GM12878 (cell line): ENCODE data around the gene KCTD2. TPM values are rescaled to one million over a fixed set of nuclear protein-coding genes. Genes with fewer than 3 reads are reported as not detected.

Experiments used
- ATAC-seq: fragments of 200-7000 bp; cut with Tn5 transposase; 3 replicates; pipeline ENCODE4 v1.9.1; 2020; ENCODE audit warnings: mild to moderate bottlenecking, moderate library complexity
- BruUV-seq: library from RNA; stranded (reverse); fragments of 400-500 nt; replicated peaks from 2 replicates; lab custom pipeline; 2021; lab: Mats Ljungman, UMichigan
- CTCF ChIA-PET: fragments of 300-600 bp; sonication (Branson Sonifier 250); formaldehyde crosslinking; extraction: SDS; loops from one replicate; lab custom pipeline; 2021; ENCODE audit warnings: inconsistent platforms; lab: Yijun Ruan, JAX
- POLR2A ChIA-PET: fragments of 350-600 bp; formaldehyde crosslinking; extraction: SDS; loops from one replicate; lab custom pipeline; 2021; ENCODE audit warnings: inconsistent platforms; lab: Charles Lee
- RAD21 ChIA-PET: fragments of 300-600 bp; sonication (Branson Sonifier 250); formaldehyde crosslinking; loops from one replicate; lab custom pipeline; 2023; ENCODE audit warnings: antibody characterized with exemption; ENCODE audit not compliant: unreplicated experiment; lab: Charles Lee
- SMC1A ChIA-PET: fragments of 300-600 bp; sonication (Branson Sonifier 250); formaldehyde crosslinking; loops from one replicate; lab custom pipeline; 2023; ENCODE audit not compliant: unreplicated experiment, uncharacterized antibody; lab: Charles Lee
- DNase-seq: peaks from one replicate; pipeline ENCODE4 v3.0.0-alpha.2; 2011; ENCODE audit warnings: low read depth, low spot score
- FAIRE-seq: peaks from 3 replicates; lab custom pipeline; 2011; peaks lifted over from hg19 to GRCh38; lab: Jason Lieb, UNC
- H2AFZ ChIP-seq: 2 replicates; pipeline ENCODE4 v1.6.0; 2011; ENCODE audit warnings: low read depth, low read length, control low read depth; ENCODE audit not compliant: control insufficient read depth
- H3K27ac ChIP-seq: 2 replicates; pipeline ENCODE4 v1.5.1; 2011; ENCODE audit warnings: control low read depth; ENCODE audit not compliant: control insufficient read depth, insufficient read depth
- H3K27me3 ChIP-seq, 2 experiments: replicated peaks in 1 of 2; 2 replicates each; pipeline versions ENCODE4 v1.6.0 to v1.6.1; 2011; ENCODE audit warnings: low read length in 1 of 2; ENCODE audit not compliant: control insufficient read depth in 2 of 2, insufficient read depth in 2 of 2
- H3K36me3 ChIP-seq, 2 experiments: 2 replicates each; pipeline ENCODE4 v1.5.1; 2011; ENCODE audit warnings: low read length in 1 of 2; ENCODE audit not compliant: control insufficient read depth in 2 of 2, insufficient read depth in 2 of 2
- H3K4me1 ChIP-seq: 2 replicates; pipeline ENCODE4 v1.6.1; 2011; ENCODE audit warnings: mild to moderate bottlenecking, low read length, moderate library complexity, mixed read lengths; ENCODE audit not compliant: control insufficient read depth, insufficient read depth
- H3K4me2 ChIP-seq: 2 replicates; pipeline ENCODE4 v1.6.0; 2011; ENCODE audit warnings: control low read depth; ENCODE audit not compliant: control insufficient read depth, insufficient read depth
- H3K4me3 ChIP-seq: fragments of 200-600 bp; sonication (generic); 2 replicates; pipeline ENCODE4 v1.5.1; 2016
- H3K79me2 ChIP-seq: 2 replicates; pipeline ENCODE4 v1.6.0; 2011; ENCODE audit warnings: low read length; ENCODE audit not compliant: control insufficient read depth, insufficient read depth
- H3K9ac ChIP-seq: 2 replicates; pipeline ENCODE4 v1.8.0; 2011; ENCODE audit warnings: low read length, control low read depth, mixed read lengths; ENCODE audit not compliant: control insufficient read depth, insufficient read depth
- H3K9me3 ChIP-seq: replicated peaks from 3 replicates; pipeline ENCODE4 v1.5.1; 2011; ENCODE audit warnings: mild to moderate bottlenecking, low read length; ENCODE audit not compliant: control insufficient read depth, insufficient read depth
- H4K20me1 ChIP-seq: 2 replicates; pipeline ENCODE4 v1.6.0; 2011; ENCODE audit not compliant: control insufficient read depth, insufficient read depth
- CEBPB ChIP-seq, 2 experiments: fragments of 150-350 bp in 1 of 2; IDR thresholded peaks; 2 replicates each; pipeline ENCODE4 v1.6.1; 2012 to 2014; ENCODE audit warnings: low read depth in 2 of 2, low read length in 2 of 2, borderline replicate concordance in 1 of 2, inconsistent platforms in 1 of 2
- CREM ChIP-seq: IDR thresholded peaks from 2 replicates; pipeline ENCODE4 v1.6.1; 2014; ENCODE audit warnings: antibody characterized with exemption, low read depth
- HDGF ChIP-seq: fragments of 450-650 bp; IDR thresholded peaks from 2 replicates; pipeline ENCODE4 v1.6.1; 2016; ENCODE audit warnings: antibody characterized with exemption
- IKZF1 ChIP-seq: fragments of 450-650 bp; conservative IDR thresholded peaks from 2 replicates; pipeline ENCODE4 v1.6.1; 2017; ENCODE audit warnings: antibody characterized with exemption, mild to moderate bottlenecking
- MTA2 ChIP-seq: fragments of 450-650 bp; IDR thresholded peaks from 2 replicates; pipeline ENCODE4 v1.6.1; 2016; ENCODE audit warnings: low read depth, mild to moderate bottlenecking, moderate library complexity
- ZNF622 ChIP-seq: fragments of 450-650 bp; IDR thresholded peaks from 2 replicates; pipeline ENCODE4 v1.6.1; 2017; ENCODE audit warnings: mild to moderate bottlenecking, inconsistent platforms
- WGBS: methylation state at CpG from one replicate; pipeline ENCODE4 v1.1.6; 2016; ENCODE audit warnings: low lambda C conversion rate; ENCODE audit not compliant: insufficient replicate concordance, insufficient coverage; ENCODE audit errors: missing lambda C conversion rate; 5-methylcytosine and 5-hydroxymethylcytosine counted together
- in situ Hi-C: fragments of 300-500 bp; cut with MboI; formaldehyde crosslinking; loops from 9 replicates; pipeline ENCODE4 v1.14.3; 2018; ENCODE audit warnings: mixed read lengths
- intact Hi-C: fragments of 100-400 bp; cut with micrococcal nuclease; formaldehyde crosslinking; loops from one replicate; pipeline ENCODE4 v1.14.2; 2022; ENCODE audit not compliant: unreplicated experiment
- polyA plus RNA-seq, 11 experiments: library from polyadenylated mRNA; depleted of rRNA in 4 of 11; unstranded in 6 of 11; stranded (reverse) in 5 of 11; fragments of >200 nt; fragmentation: Nextera tagmentation in 4 of 11; fragmentation: Illumina TruSeq in 1 of 11; extraction: Ambion mirVana in 4 of 11; extraction: Trizol in 1 of 11; gene quantifications; 1 replicate in 1 of 11; 2 replicates in 10 of 11; pipeline versions ENCODE4 v1.2.1 to v1.2.3, GENCODE V29; 2011 to 2016; ENCODE audit warnings: inconsistent platforms in 2 of 11, missing spikeins in 2 of 11, low read depth in 1 of 11
- total RNA-seq, 4 experiments: library from RNA; depleted of rRNA in 3 of 4; stranded (reverse); fragments of >200 nt in 3 of 4; fragmentation: Illumina TruSeq in 1 of 4; extraction: Trizol in 1 of 4; gene quantifications; 2 replicates each; pipeline versions ENCODE4 v1.2.1 to v1.2.3, GENCODE V29; 2013 to 2021
- TF ChIP-seq, protein P1 (sequence below): fragments of 450-650 bp; formaldehyde crosslinking; IDR thresholded peaks from 2 replicates; pipeline ENCODE4 v1.5.0; 2022; ENCODE audit warnings: mild to moderate bottlenecking, missing genetic modification characterization

Gene KCTD2
- total and polyA plus RNA-seq, 10 of the 15 experiments (the other 5 are each of a cell fraction or from before 2014, with no cell fraction given), result 1.5 to 27.5 (median 13.7) TPM

DNA sequence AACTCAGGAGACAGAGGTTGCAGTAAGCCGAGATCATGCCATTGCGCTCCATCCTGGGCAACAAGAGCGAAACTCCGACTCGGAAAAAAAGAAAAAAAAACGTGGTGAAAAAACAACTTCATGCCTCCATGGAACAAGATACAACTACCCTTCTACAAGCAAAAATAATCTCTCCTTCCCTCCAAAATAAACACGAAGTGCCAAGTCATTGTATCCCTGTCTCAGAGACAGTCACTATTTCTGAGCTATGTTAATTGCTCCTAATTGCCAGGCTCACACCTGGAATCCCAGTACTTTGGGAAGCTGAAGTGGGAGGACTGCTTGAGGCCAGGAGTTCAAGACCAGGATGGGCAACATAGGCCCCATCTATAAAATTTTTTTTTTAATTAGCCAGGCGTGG, 21.7 kb downstream of the KCTD2 start:
- WGBS, result 62% methylated on average over 8 of the region's 8 CpGs
- no peak overlapping the region for H3K4me2 ChIP-seq
- no peak for ATAC-seq
- no peaks in the 10 kb centered on the region; a peak in 1 of 4 replicates for H3K36me3 ChIP-seq
- H3K79me2 ChIP-seq, result no peaks in the 10 kb centered on the region
- no peak for FAIRE-seq
- H2AFZ ChIP-seq, result no peak overlapping the region
- H3K27ac ChIP-seq, result no peak overlapping the region
- ChIA-PET SMC1A (interaction anchor here (0.6 to 2.2 kb wide), 9 partner anchors 10 to 107 kb away, joined by 3 to 12 read pairs (median 4); partner anchors contain the start of gene NT5C), CTCF (interaction anchor here (0.7 to 6.2 kb wide), 14 partner anchors 13 to 540 kb away, joined by 3 to 33 read pairs (median 5); partner anchors contain the start of genes MRPL58 and NT5C), POLR2A (interaction anchor here (0.6 to 1.4 kb wide), 6 partner anchors 19 to 137 kb away, joined by 3 to 5 read pairs (median 4); no protein-coding TSS in a partner anchor), RAD21 (interaction anchor here (0.8 to 3.0 kb wide), 10 partner anchors 8 to 133 kb away, joined by 3 to 25 read pairs (median 6); no protein-coding TSS in a partner anchor)
- no peak overlapping the region for H3K9ac ChIP-seq
- no peak overlapping the region for H3K4me3 ChIP-seq
- peaks cover 15% of the 10 kb centered on the region for H3K4me1 ChIP-seq
- in situ Hi-C loops, result no loop called here
- H3K9me3 ChIP-seq, result no peaks in the 10 kb centered on the region
- no TSS peak for BruUV-seq
- DNase-seq, result no peak
- intact Hi-C loops, result no loop called here
- TF ChIP-seq IKZF1 (no peak), ZNF622 (no peak), HDGF (no peak), CREM (no peak), MTA2 (no peak), CEBPB (IDR thresholded peaks at IDR 0.05; ENCODE audit: borderline replicate concordance in 1 of 2, low read depth in 2 of 2, low read length in 2 of 2) (no peak)
- TF ChIP-seq, protein P1, sequence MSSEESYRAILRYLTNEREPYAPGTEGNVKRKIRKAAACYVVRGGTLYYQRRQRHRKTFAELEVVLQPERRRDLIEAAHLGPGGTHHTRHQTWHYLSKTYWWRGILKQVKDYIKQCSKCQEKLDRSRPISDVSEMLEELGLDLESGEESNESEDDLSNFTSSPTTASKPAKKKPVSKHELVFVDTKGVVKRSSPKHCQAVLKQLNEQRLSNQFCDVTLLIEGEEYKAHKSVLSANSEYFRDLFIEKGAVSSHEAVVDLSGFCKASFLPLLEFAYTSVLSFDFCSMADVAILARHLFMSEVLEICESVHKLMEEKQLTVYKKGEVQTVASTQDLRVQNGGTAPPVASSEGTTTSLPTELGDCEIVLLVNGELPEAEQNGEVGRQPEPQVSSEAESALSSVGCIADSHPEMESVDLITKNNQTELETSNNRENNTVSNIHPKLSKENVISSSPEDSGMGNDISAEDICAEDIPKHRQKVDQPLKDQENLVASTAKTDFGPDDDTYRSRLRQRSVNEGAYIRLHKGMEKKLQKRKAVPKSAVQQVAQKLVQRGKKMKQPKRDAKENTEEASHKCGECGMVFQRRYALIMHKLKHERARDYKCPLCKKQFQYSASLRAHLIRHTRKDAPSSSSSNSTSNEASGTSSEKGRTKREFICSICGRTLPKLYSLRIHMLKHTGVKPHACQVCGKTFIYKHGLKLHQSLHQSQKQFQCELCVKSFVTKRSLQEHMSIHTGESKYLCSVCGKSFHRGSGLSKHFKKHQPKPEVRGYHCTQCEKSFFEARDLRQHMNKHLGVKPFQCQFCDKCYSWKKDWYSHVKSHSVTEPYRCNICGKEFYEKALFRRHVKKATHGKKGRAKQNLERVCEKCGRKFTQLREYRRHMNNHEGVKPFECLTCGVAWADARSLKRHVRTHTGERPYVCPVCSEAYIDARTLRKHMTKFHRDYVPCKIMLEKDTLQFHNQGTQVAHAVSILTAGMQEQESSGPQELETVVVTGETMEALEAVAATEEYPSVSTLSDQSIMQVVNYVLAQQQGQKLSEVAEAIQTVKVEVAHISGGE, result no peak
- no peaks in the 10 kb centered on the region for H4K20me1 ChIP-seq
- H3K27me3 ChIP-seq, result no peaks in the 10 kb centered on the region
